Motor neuron (in vitro differentiated cells): Measurements from ENCODE around the gene EIF4G3. TPM values are rescaled to one million over a fixed set of nuclear protein-coding genes. Genes with fewer than 3 reads are reported as not detected.

Experiments
- ATAC-seq, 8 experiments: fragments of 200-7000 bp; cut with Tn5 transposase; replicated peaks in 6 of 8; 2 replicates each; pipeline ENCODE4 v1.8.0; 2021; ENCODE audit warnings: mild to moderate bottlenecking in 8 of 8, moderate library complexity in 8 of 8
- H3K27ac ChIP-seq, 2 donors: fragments of 250-450 bp; sonication (Bioruptor Pico); 2 replicates each; pipeline ENCODE4 v1.9.0; 2021; ENCODE audit warnings: antibody characterized with exemption in 2 of 2, mild to moderate bottlenecking in 2 of 2, moderate library complexity in 1 of 2
- H3K4me1 ChIP-seq, 2 donors: fragments of 250-450 bp; sonication (Bioruptor Pico); replicated peaks in 1 of 2; 2 replicates each; pipeline ENCODE4 v1.6.1; 2021; ENCODE audit warnings: antibody characterized with exemption in 2 of 2, mild to moderate bottlenecking in 2 of 2, moderate library complexity in 1 of 2
- H3K4me3 ChIP-seq, 5 donors: fragments of 250-450 bp; sonication (Bioruptor Pico); 2 replicates each; pipeline ENCODE4 v1.9.0; 2021; ENCODE audit warnings: antibody characterized with exemption in 5 of 5, mild to moderate bottlenecking in 5 of 5, moderate library complexity in 4 of 5
- WGBS, 10 experiments: fragments of 450-650 bp; shearing (Covaris generic); methylation state at CpG; one replicate each; pipeline ENCODE4 v1.0.0; 2022; 5-methylcytosine and 5-hydroxymethylcytosine counted together
- in situ Hi-C, 9 experiments: fragments of 400-800 bp; cut with MboI; loops; one replicate each; pipeline ENCODE4 v1.15.0; 2021; ENCODE audit warnings: low sequenced_read_pairs in 9 of 9, low pct_unique_long_range_greater_than_20kb in 2 of 9; ENCODE audit not compliant: unreplicated experiment in 9 of 9
- total RNA-seq, 8 experiments: library from RNA; unstranded; fragments of 300-600 nt; gene quantifications; 2 replicates each; pipeline versions ENCODE4 v1.2.3 to v1.2.4, GENCODE V29; 2022

Gene EIF4G3
- total RNA-seq, 8 experiments from 2014 or later: 57.4 to 114 (median 72.9) TPM

- WGBS, 10 experiments: 92 to 100% (median 98%) methylated on average over 1 to 2 of the region's 2 CpGs; no CpG with 5 or more reads in 4 of the 10 experiments
- peak in 5 of 8 experiments; percentile 43 to 77 (median 65) for ATAC-seq
- H3K4me3 ChIP-seq: no peak overlapping the region
- in situ Hi-C loops: no loop called here
- H3K4me1 ChIP-seq: no peaks in the 10 kb centered on the region
- H3K27ac ChIP-seq: no peak overlapping the region
These were observed 198.3 kb downstream of the EIF4G3 start for GRCh38 chr1:20978413-20978812.

- H3K4me1 ChIP-seq: no peaks in the 10 kb centered on the region
- no peak overlapping the region for H3K4me3 ChIP-seq
- WGBS, 10 experiments: 75 to 100% (median 100%) methylated on average over 1 of the region's 1 CpG; no CpG with 5 or more reads in 1 of the 10 experiments
- H3K27ac ChIP-seq: no peak overlapping the region
- in situ Hi-C loops: no loop called here
- ATAC-seq: no peak
These were observed 201.0 kb downstream of the EIF4G3 start for GRCh38 chr1:20975668-20976067.

GRCh38 chr1:20974951-20975350 is 201.7 kb downstream of the EIF4G3 start:
- H3K4me1 ChIP-seq: no peaks in the 10 kb centered on the region
- no peak overlapping the region for H3K4me3 ChIP-seq
- ATAC-seq: no peak
- H3K27ac ChIP-seq: no peak overlapping the region
- in situ Hi-C loops: no loop called here

- ATAC-seq: no peak
- no peaks in the 10 kb centered on the region for H3K4me1 ChIP-seq
- no peak overlapping the region for H3K27ac ChIP-seq
- in situ Hi-C loops: no loop called here
- WGBS, 10 experiments: 70 to 100% (median 100%) methylated on average over 1 of the region's 1 CpG; no CpG with 5 or more reads in 2 of the 10 experiments
- H3K4me3 ChIP-seq: no peak overlapping the region
These were observed 202.6 kb downstream of the EIF4G3 start for GRCh38 chr1:20974069-20974468.

GRCh38 chr1:20972855-20973254 is 203.8 kb downstream of the EIF4G3 start:
- H3K4me3 ChIP-seq: no peak overlapping the region
- no peak for ATAC-seq
- in situ Hi-C loops: no loop called here
- WGBS, 10 experiments: 91 to 100% (median 99%) methylated on average over 1 to 5 of the region's 5 CpGs
- no peak overlapping the region for H3K27ac ChIP-seq
- no peaks in the 10 kb centered on the region for H3K4me1 ChIP-seq

GRCh38 chr1:20964540-20965484 is 211.9 kb downstream of the EIF4G3 start:
- no peak for ATAC-seq
- in situ Hi-C loops: no loop called here
- WGBS, 10 experiments: 77 to 100% (median 85%) methylated on average over 1 to 7 of the region's 7 CpGs
- H3K4me1 ChIP-seq: no peaks in the 10 kb centered on the region
- no peak overlapping the region for H3K27ac ChIP-seq
- H3K4me3 ChIP-seq: no peak overlapping the region

GRCh38 chr1:20962576-20963258 is 214.0 kb downstream of the EIF4G3 start:
- Histone ChIP-seq H3K27ac (no peak overlapping the region), H3K4me1 (no peaks in the 10 kb centered on the region), H3K4me3 (no peak overlapping the region)
- peak in 1 of 8 experiments; percentile 25 for ATAC-seq
- 80 to 100% (median 100%) methylated on average over 1 to 2 of the region's 2 CpGs; no CpG with 5 or more reads in 3 of the 10 experiments for WGBS, 10 experiments
- in situ Hi-C loops: no loop called here

- no peak overlapping the region for H3K27ac ChIP-seq
- H3K4me1 ChIP-seq: no peaks in the 10 kb centered on the region
- H3K4me3 ChIP-seq: no peak overlapping the region
- ATAC-seq: no peak
- WGBS, 10 experiments: 83 to 100% (median 96%) methylated on average over 1 of the region's 1 CpG
- in situ Hi-C loops: no loop called here
These were observed 218.3 kb downstream of the EIF4G3 start for GRCh38 chr1:20958430-20958829.

- ATAC-seq: no peak
- no peaks in the 10 kb centered on the region for H3K4me1 ChIP-seq
- no peak overlapping the region for H3K4me3 ChIP-seq
- H3K27ac ChIP-seq: no peak overlapping the region
- WGBS, 10 experiments: 80 to 100% (median 100%) methylated on average over 1 of the region's 1 CpG; no CpG with 5 or more reads in 4 of the 10 experiments
- in situ Hi-C loops: no loop called here
These were observed 220.4 kb downstream of the EIF4G3 start for GRCh38 chr1:20956272-20956671.

GRCh38 chr1:20950679-20951078 is 226.0 kb downstream of the EIF4G3 start:
- ATAC-seq: no peak
- H3K4me3 ChIP-seq: no peak overlapping the region
- 85 to 100% (median 96%) methylated on average over 1 to 3 of the region's 3 CpGs for WGBS, 10 experiments
- no peak overlapping the region for H3K27ac ChIP-seq
- in situ Hi-C loops: no loop called here
- H3K4me1 ChIP-seq: peaks cover 8 to 9% of the 10 kb centered on the region in 2 donors

- no peak overlapping the region for H3K4me3 ChIP-seq
- no peak overlapping the region for H3K27ac ChIP-seq
- 61 to 99% (median 76%) methylated on average over 6 to 9 of the region's 9 CpGs for WGBS, 10 experiments
- in situ Hi-C loops: no loop called here
- H3K4me1 ChIP-seq: peaks cover 8 to 9% of the 10 kb centered on the region in 2 donors
- ATAC-seq: no peak
These were observed 226.7 kb downstream of the EIF4G3 start for GRCh38 chr1:20949871-20950590.

- in situ Hi-C loops: no loop called here
- ATAC-seq: no peak
- H3K27ac ChIP-seq: no peak overlapping the region
- H3K4me1 ChIP-seq: peaks cover 8 to 9% of the 10 kb centered on the region in 2 donors
- 47 to 100% (median 87%) methylated on average over 3 to 6 of the region's 6 CpGs; no CpG with 5 or more reads in 1 of the 10 experiments for WGBS, 10 experiments
- H3K4me3 ChIP-seq: no peak overlapping the region
These were observed 228.6 kb downstream of the EIF4G3 start for GRCh38 chr1:20948101-20948500.

GRCh38 chr1:20947409-20947808 is 229.3 kb downstream of the EIF4G3 start:
- H3K4me3 ChIP-seq: no peak overlapping the region
- no peak for ATAC-seq
- in situ Hi-C loops: no loop called here
- 35 to 96% (median 82%) methylated on average over 2 of the region's 2 CpGs for WGBS, 10 experiments
- peaks cover 8 to 9% of the 10 kb centered on the region in 2 donors for H3K4me1 ChIP-seq
- no peak overlapping the region for H3K27ac ChIP-seq
